MM.1S (cell line): Measurements from ENCODE around the gene TSEN2.

ENCODE experiments used
- DNase-seq: peaks from one replicate; pipeline ENCODE4 v3.0.0-alpha.2; 2015
- H2AFZ ChIP-seq: fragments of 300-600 bp; sonication (generic); 2 replicates; pipeline ENCODE4 v1.6.0; 2016; ENCODE audit warnings: antibody characterized with exemption, low read length
- H3F3A ChIP-seq: fragments of 300-600 bp; sonication (generic); 2 replicates; pipeline ENCODE4 v1.6.1; 2016; ENCODE audit warnings: mild to moderate bottlenecking, antibody characterized with exemption, low read length, moderate library complexity, mixed read lengths; ENCODE audit not compliant: insufficient read depth
- H3K27ac ChIP-seq: fragments of 300-600 bp; sonication (generic); 2 replicates; pipeline ENCODE4 v1.5.1; 2016; ENCODE audit warnings: mild to moderate bottlenecking, low read length
- H3K27me3 ChIP-seq: fragments of 300-600 bp; sonication (generic); replicated peaks from 2 replicates; pipeline ENCODE4 v1.6.0; 2016; ENCODE audit warnings: low read length; ENCODE audit not compliant: insufficient read depth
- H3K36me3 ChIP-seq: fragments of 300-600 bp; sonication (generic); replicated peaks from 2 replicates; pipeline ENCODE4 v1.6.1; 2016; ENCODE audit warnings: mild to moderate bottlenecking, low read length, mixed read lengths; ENCODE audit not compliant: insufficient read depth
- H3K4me1 ChIP-seq: fragments of 300-600 bp; sonication (generic); 2 replicates; pipeline ENCODE4 v1.6.1; 2016; ENCODE audit warnings: low read length, mixed read lengths
- H3K4me2 ChIP-seq: fragments of 300-600 bp; sonication (generic); 2 replicates; pipeline ENCODE4 v1.6.0; 2016; ENCODE audit warnings: low read depth, low read length
- H3K4me3 ChIP-seq: fragments of 300-600 bp; sonication (generic); 2 replicates; pipeline ENCODE4 v1.5.1; 2016; ENCODE audit warnings: low read length, mixed read lengths
- H3K79me2 ChIP-seq: fragments of 300-600 bp; sonication (generic); 2 replicates; pipeline ENCODE4 v1.6.1; 2016; ENCODE audit warnings: mixed run types, low read length, mixed read lengths
- H3K9ac ChIP-seq: fragments of 300-600 bp; sonication (generic); 2 replicates; pipeline ENCODE4 v1.6.1; 2016; ENCODE audit warnings: low read length, mixed read lengths
- H3K9me2 ChIP-seq: fragments of 300-600 bp; sonication (generic); replicated peaks from 2 replicates; pipeline ENCODE4 v1.6.1; 2016; ENCODE audit warnings: mild to moderate bottlenecking, low read length, mixed read lengths; ENCODE audit not compliant: insufficient read depth
- H3K9me3 ChIP-seq: fragments of 300-600 bp; sonication (generic); replicated peaks from 2 replicates; pipeline ENCODE4 v1.6.1; 2016; ENCODE audit warnings: mild to moderate bottlenecking, low read length, mixed read lengths; ENCODE audit not compliant: insufficient read depth
- H4K20me1 ChIP-seq: fragments of 300-600 bp; sonication (generic); 2 replicates; pipeline ENCODE4 v1.6.1; 2016; ENCODE audit warnings: mild to moderate bottlenecking, low read length, moderate library complexity, mixed read lengths; ENCODE audit not compliant: insufficient read depth
- EZH2 ChIP-seq: fragments of 300-600 bp; sonication (generic); optimal IDR thresholded peaks from 2 replicates; pipeline ENCODE3; 2017; ENCODE audit warnings: low read depth, mild to moderate bottlenecking, antibody characterized with exemption, low read length, mixed read lengths
- EZH2phosphoT487 ChIP-seq: fragments of 300-600 bp; sonication (generic); IDR thresholded peaks from 2 replicates; pipeline ENCODE4 v1.6.1; 2018; ENCODE audit warnings: antibody characterized with exemption, low read length
- TF ChIP-seq, protein P1 (sequence below): fragments of 300-600 bp; sonication (generic); IDR thresholded peaks from 2 replicates; pipeline ENCODE4 v1.5.1; 2016; ENCODE audit warnings: antibody characterized with exemption, low read length, mixed read lengths

The TSEN2 gene

DNA sequence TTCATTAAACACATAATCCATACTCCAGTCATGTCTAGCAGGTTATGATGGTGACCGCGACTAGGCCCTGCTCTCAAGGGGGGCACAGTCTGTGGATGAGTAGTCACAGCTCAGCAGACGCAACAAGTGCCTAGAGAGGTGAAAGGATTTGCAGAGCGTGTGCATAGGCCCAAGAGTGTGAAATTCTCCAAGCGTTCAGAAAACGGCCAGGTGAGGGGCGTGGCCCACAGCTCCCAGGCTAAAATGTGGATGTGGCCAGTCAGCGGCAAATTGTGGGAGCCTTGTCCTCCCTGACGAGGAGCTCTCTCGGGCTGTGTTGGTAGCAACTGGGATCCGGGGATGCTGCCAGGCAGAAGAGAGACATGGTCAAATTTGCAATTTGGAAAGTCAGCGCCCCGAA, 46.4 kb upstream of the TSEN2 start:
- H4K20me1 ChIP-seq = no peaks in the 10 kb centered on the region
- no peak overlapping the region for H3K9ac ChIP-seq
- no peaks in the 10 kb centered on the region for H3K9me3 ChIP-seq
- no peak overlapping the region for H3K27ac ChIP-seq
- TF ChIP-seq EZH2phosphoT487 (no peak), EZH2 (no peak)
- TF ChIP-seq, protein P1, sequence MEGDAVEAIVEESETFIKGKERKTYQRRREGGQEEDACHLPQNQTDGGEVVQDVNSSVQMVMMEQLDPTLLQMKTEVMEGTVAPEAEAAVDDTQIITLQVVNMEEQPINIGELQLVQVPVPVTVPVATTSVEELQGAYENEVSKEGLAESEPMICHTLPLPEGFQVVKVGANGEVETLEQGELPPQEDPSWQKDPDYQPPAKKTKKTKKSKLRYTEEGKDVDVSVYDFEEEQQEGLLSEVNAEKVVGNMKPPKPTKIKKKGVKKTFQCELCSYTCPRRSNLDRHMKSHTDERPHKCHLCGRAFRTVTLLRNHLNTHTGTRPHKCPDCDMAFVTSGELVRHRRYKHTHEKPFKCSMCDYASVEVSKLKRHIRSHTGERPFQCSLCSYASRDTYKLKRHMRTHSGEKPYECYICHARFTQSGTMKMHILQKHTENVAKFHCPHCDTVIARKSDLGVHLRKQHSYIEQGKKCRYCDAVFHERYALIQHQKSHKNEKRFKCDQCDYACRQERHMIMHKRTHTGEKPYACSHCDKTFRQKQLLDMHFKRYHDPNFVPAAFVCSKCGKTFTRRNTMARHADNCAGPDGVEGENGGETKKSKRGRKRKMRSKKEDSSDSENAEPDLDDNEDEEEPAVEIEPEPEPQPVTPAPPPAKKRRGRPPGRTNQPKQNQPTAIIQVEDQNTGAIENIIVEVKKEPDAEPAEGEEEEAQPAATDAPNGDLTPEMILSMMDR = no peak
- H3F3A ChIP-seq = no peaks in the 10 kb centered on the region
- H3K9me2 ChIP-seq = no peaks in the 10 kb centered on the region
- H3K4me3 ChIP-seq = no peak overlapping the region
- H3K4me2 ChIP-seq = no peak overlapping the region
- H2AFZ ChIP-seq = no peak overlapping the region
- no peaks in the 10 kb centered on the region for H3K36me3 ChIP-seq
- H3K27me3 ChIP-seq = peaks cover 9% of the 10 kb centered on the region
- H3K4me1 ChIP-seq = no peaks in the 10 kb centered on the region
- DNase-seq = no peak
- H3K79me2 ChIP-seq = no peaks in the 10 kb centered on the region

DNA sequence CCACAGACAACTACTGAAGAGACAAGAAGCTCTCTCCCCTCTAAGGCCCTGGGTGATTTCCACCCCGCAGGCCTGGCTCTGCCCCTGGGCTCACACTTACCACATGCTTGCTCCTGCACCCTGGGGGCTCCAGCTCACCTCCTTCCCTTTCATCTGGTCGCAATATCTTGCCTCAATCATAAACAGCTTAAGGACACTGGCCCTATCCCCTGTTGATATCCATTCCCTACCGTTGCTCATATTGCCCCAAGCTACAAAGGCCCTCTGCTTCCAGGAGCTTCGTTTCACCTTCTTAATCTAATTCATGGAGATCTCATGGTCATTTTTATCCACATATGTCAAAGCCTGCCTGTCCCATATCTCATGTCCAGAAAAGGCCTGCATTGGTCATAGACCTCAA, 46.0 kb upstream of the TSEN2 start:
- no peak overlapping the region for H3K27ac ChIP-seq
- peaks cover 14% of the 10 kb centered on the region for H3K27me3 ChIP-seq
- H3K4me3 ChIP-seq = no peak overlapping the region
- H3K9me3 ChIP-seq = no peaks in the 10 kb centered on the region
- TF ChIP-seq, protein P1 = no peak
- TF ChIP-seq EZH2phosphoT487 (no peak), EZH2 (no peak)
- H3K79me2 ChIP-seq = no peaks in the 10 kb centered on the region
- H3K9me2 ChIP-seq = no peaks in the 10 kb centered on the region
- DNase-seq = no peak
- H3F3A ChIP-seq = no peaks in the 10 kb centered on the region
- no peak overlapping the region for H3K4me2 ChIP-seq
- no peaks in the 10 kb centered on the region for H3K4me1 ChIP-seq
- H4K20me1 ChIP-seq = no peaks in the 10 kb centered on the region
- no peak overlapping the region for H3K9ac ChIP-seq
- no peak overlapping the region for H2AFZ ChIP-seq
- H3K36me3 ChIP-seq = no peaks in the 10 kb centered on the region

DNA sequence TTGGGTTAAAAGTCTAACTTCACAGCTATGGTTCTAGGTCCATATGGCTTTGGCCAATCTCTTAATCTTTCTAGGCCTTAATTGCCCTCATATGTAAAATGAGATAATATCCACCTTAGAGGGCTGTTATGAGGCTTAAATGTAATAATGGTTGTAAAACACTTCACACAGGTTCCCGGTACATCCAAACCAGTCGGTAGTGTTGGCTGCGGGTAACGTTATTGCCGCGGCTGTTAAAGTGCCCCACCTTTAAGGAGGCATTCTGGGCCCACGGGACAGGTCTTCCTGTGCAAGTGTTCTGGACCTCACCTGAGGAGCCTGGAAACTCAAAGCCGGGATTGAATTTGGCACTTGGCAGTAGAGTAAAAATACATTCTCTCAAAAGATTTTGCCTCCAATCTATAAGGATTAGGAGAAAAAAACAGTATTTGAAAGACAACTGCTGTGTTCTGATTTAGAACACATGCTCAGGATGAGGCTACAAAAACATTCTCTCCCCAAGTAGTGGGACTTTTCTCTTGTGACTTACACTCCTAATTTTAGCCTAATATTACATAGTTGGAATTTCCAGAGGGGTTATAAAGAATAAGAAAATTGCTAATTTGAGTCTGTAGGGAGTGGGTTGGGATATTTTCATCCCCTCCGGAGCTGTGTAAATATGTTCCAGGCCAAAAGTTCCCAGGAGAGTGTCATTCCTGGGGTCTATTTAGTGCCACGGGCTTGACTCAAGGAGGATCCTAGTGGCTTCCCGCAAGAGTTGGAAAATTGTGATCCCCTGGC, 44.9 kb upstream of the TSEN2 start:
- Histone ChIP-seq H3K9ac (no peak overlapping the region), H3K4me2 (no peak overlapping the region), H3K9me3 (no peaks in the 10 kb centered on the region), H3K27ac (no peak overlapping the region), H3F3A (no peaks in the 10 kb centered on the region), H3K79me2 (no peaks in the 10 kb centered on the region), H3K4me3 (no peak overlapping the region), H4K20me1 (no peaks in the 10 kb centered on the region), H3K36me3 (no peaks in the 10 kb centered on the region), H2AFZ (no peak overlapping the region), H3K27me3 (peaks cover 21% of the 10 kb centered on the region), H3K4me1 (no peaks in the 10 kb centered on the region), H3K9me2 (no peaks in the 10 kb centered on the region)
- no peak for DNase-seq
- TF ChIP-seq EZH2 = no peak
- no peak for TF ChIP-seq EZH2phosphoT487
- TF ChIP-seq, protein P1 = no peak
